B cell (primary cell): ENCODE results near the gene PER1. TPM values are rescaled to one million over a fixed set of nuclear protein-coding genes. Genes with fewer than 3 reads are reported as not detected.
A peak's percentile ranks its signal among the peaks of the same experiment; 100 is the strongest.

Source experiments
- ATAC-seq: fragments of 200-7000 bp; cut with Tn5 transposase; one replicate; pipeline ENCODE4 v1.10.0; 2021; ENCODE audit warnings: low read depth, mild to moderate bottlenecking, moderate number of reproducible peaks, moderate library complexity
- CTCF ChIA-PET: fragments of 350-600 bp; sonication (Branson Sonifier 250); formaldehyde crosslinking; loops from one replicate; lab custom pipeline; 2021; ENCODE audit warnings: antibody characterized with exemption, inconsistent platforms; lab: Charles Lee
- POLR2A ChIA-PET: fragments of 350-600 bp; sonication (Branson Sonifier 250); formaldehyde crosslinking; loops from one replicate; lab custom pipeline; 2021; ENCODE audit warnings: antibody characterized with exemption; lab: Charles Lee
- DNase-seq: peaks from one replicate; pipeline ENCODE4 v3.0.0; 2013
- H2AFZ ChIP-seq: 2 replicates; pipeline ENCODE4 v1.6.1; 2012; ENCODE audit warnings: mild to moderate bottlenecking, low read depth, low read length; ENCODE audit not compliant: insufficient read depth, poor library complexity, severe bottlenecking
- H3K27ac ChIP-seq, 2 donors: 1 replicate in 1 of 2; 2 replicates in 1 of 2; pipeline ENCODE4 v1.5.1; 2012 to 2013; ENCODE audit warnings: low read length in 2 of 2, mild to moderate bottlenecking in 2 of 2, moderate library complexity in 1 of 2
- H3K27me3 ChIP-seq, 4 experiments: fragments of 200-600 bp in 1 of 4; sonication (generic) in 1 of 4; replicated peaks in 1 of 4; 1 replicate in 2 of 4; 2 replicates in 2 of 4; pipeline versions ENCODE4 v1.6.1 to v1.7.0; 2013 to 2016; ENCODE audit warnings: low read length in 3 of 4, mild to moderate bottlenecking in 2 of 4, mixed read lengths in 1 of 4, moderate library complexity in 1 of 4; ENCODE audit not compliant: insufficient read depth in 4 of 4, control insufficient read depth in 3 of 4; ENCODE audit errors: control extremely low read depth in 1 of 4
- H3K36me3 ChIP-seq, 2 experiments: replicated peaks in 1 of 2; 1 replicate in 1 of 2; 2 replicates in 1 of 2; pipeline versions ENCODE4 v1.6.1 to v1.7.1; 2013; ENCODE audit warnings: low read length in 1 of 2; ENCODE audit not compliant: insufficient read depth in 2 of 2, control insufficient read depth in 1 of 2; ENCODE audit errors: control extremely low read depth in 1 of 2, extremely low read depth in 1 of 2
- H3K4me1 ChIP-seq, 2 donors: fragments of 200-600 bp in 1 of 2; sonication (generic) in 1 of 2; 1 replicate in 1 of 2; 2 replicates in 1 of 2; pipeline versions ENCODE4 v1.5.1 to v1.6.1; 2013 to 2017; ENCODE audit warnings: low read length in 2 of 2; ENCODE audit not compliant: control insufficient read depth in 2 of 2, insufficient read depth in 2 of 2
- H3K4me2 ChIP-seq: replicated peaks from 2 replicates; pipeline ENCODE3; 2012; ENCODE audit warnings: mild to moderate bottlenecking, low read depth, low read length; ENCODE audit not compliant: poor library complexity, severe bottlenecking
- H3K4me3 ChIP-seq, 5 experiments: fragments of 200-600 bp in 1 of 5; sonication (generic) in 1 of 5; 1 replicate in 3 of 5; 2 replicates in 2 of 5; pipeline versions ENCODE4 v1.5.1 to v1.7.0; 2011 to 2016; ENCODE audit warnings: low read length in 4 of 5, mild to moderate bottlenecking in 4 of 5, low read depth in 2 of 5, control low read depth in 1 of 5, moderate library complexity in 1 of 5; ENCODE audit not compliant: insufficient read depth in 1 of 5; ENCODE audit errors: control extremely low read depth in 1 of 5, extremely low read depth in 1 of 5
- H3K79me2 ChIP-seq: fragments of 200-600 bp; sonication (generic); one replicate; pipeline ENCODE4 v1.6.0; 2016; ENCODE audit warnings: low read length; ENCODE audit not compliant: control insufficient read depth, insufficient read depth
- H3K9ac ChIP-seq: fragments of 200-600 bp; sonication (generic); 2 replicates; pipeline ENCODE4 v1.6.1; 2017; ENCODE audit warnings: mild to moderate bottlenecking, low read length, moderate library complexity
- H3K9me3 ChIP-seq, 3 donors: one replicate each; pipeline versions ENCODE4 v1.6.1 to v1.7.1; 2013; ENCODE audit warnings: low read length in 2 of 3; ENCODE audit not compliant: control insufficient read depth in 2 of 3, insufficient read depth in 1 of 3; ENCODE audit errors: control extremely low read depth in 1 of 3
- H4K20me1 ChIP-seq: 2 replicates; pipeline ENCODE4 v1.6.0; 2012; ENCODE audit warnings: mild to moderate bottlenecking, low read length; ENCODE audit not compliant: insufficient read depth, control insufficient read depth, poor library complexity, severe bottlenecking
- H3K27ac Mint-ChIP-seq: one replicate; pipeline ENCODE4 v1.8.0; 2021; ENCODE audit warnings: mixed read lengths
- H3K27me3 Mint-ChIP-seq: one replicate; pipeline ENCODE4 v1.8.0; 2021; ENCODE audit warnings: mixed read lengths
- H3K4me1 Mint-ChIP-seq: one replicate; pipeline ENCODE4 v1.8.0; 2021; ENCODE audit warnings: mixed read lengths
- H3K4me3 Mint-ChIP-seq: one replicate; pipeline ENCODE4 v1.8.0; 2021; ENCODE audit warnings: mixed read lengths
- H3K9me3 Mint-ChIP-seq: one replicate; pipeline ENCODE4 v1.8.0; 2022; ENCODE audit warnings: mixed read lengths; ENCODE audit not compliant: insufficient read depth
- EZH2 ChIP-seq: IDR thresholded peaks from 2 replicates; pipeline ENCODE4 v1.6.1; 2012; ENCODE audit warnings: borderline replicate concordance, low read depth, mild to moderate bottlenecking, moderate library complexity, low read length; ENCODE audit not compliant: insufficient read depth, poor library complexity, severe bottlenecking
- whole genome bisulfite sequencing: methylation state at CpG from one replicate; pipeline ENCODE4 v1.1.5; 2013; ENCODE audit warnings: missing lambda C conversion rate; ENCODE audit not compliant: insufficient coverage; 5-methylcytosine and 5-hydroxymethylcytosine counted together
- intact Hi-C: fragments of 100-400 bp; cut with micrococcal nuclease; formaldehyde crosslinking; loops from one replicate; pipeline ENCODE4 v1.10.0; 2022
- polyA plus RNA-seq: library from polyadenylated mRNA; depleted of rRNA; stranded (reverse); fragments of >200 nt; gene quantifications from 2 replicates; pipeline ENCODE4 v1.2.3, GENCODE V29; 2012
- total RNA-seq, 2 donors: library from RNA; stranded (reverse); fragments of 120-200 nt in 1 of 2; gene quantifications; 1 replicate in 1 of 2; 2 replicates in 1 of 2; pipeline versions ENCODE4 v1.2.3 to v1.2.4, GENCODE V29; 2013 to 2022
- TF ChIP-seq, protein P1 (sequence below): fragments of 200-600 bp; IDR thresholded peaks from one replicate; pipeline ENCODE4 v1.8.0; 2022; ENCODE audit warnings: antibody characterized with exemption, mild to moderate bottlenecking

Gene PER1
- total and polyA plus RNA-seq, 2 donors (not counting 1 experiment from before 2014, with no cell fraction given): 120 to 176 TPM

DNA sequence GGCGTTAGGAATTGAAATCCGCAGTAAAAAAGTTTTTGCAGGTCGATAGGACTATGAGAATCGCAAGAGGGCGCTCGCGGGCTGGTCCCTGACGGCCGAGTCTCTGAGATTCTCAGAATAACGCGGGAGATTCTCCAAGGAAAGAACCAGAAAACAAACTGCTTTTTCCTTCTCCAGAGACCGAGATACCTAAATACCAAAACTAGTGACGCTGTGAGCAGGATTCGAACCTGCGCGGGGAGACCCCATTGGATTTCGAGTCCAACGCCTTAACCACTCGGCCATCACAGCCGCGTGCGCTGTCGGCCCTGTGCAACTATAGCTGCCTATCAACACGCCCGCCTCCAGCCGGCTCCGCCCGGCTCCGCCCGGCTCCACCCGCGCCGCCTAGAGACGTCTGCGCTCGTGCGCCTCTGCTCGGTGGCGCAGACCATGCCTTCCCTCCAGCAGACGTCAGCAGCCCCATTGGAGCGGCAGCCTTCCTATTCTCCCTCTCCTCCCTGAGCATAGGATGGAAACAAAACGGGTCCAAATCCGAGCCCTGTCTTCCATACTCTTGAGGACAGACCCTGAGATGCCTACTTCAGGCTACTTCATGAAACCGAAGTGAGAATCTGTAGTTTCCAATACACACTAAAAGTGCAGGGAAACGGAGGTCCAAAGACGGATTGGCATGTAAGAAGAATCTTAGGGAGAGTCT is 13.4 kb downstream of the PER1 start:
- no peak overlapping the region for H3K27ac Mint-ChIP-seq
- peak overlapping the region; percentile 14 for H2AFZ ChIP-seq
- peaks cover 7% of the 10 kb centered on the region for H4K20me1 ChIP-seq
- H3K4me3 Mint-ChIP-seq: no peak overlapping the region
- peaks cover 10 to 20% of the 10 kb centered on the region in 2 donors for H3K4me1 ChIP-seq
- CTCF ChIA-PET: interaction anchor here (1.1 to 7.2 kb wide), 22 partner anchors 9 to 162 kb away, joined by 3 to 86 read pairs (median 8); partner anchors contain the start of genes ALOXE3, HES7, PER1 and SLC25A35
- ATAC-seq (peak; percentile 96), DNase-seq (peak; percentile 98)
- H3K79me2 ChIP-seq: no peaks in the 10 kb centered on the region
- H3K27me3 ChIP-seq: no peaks in the 10 kb centered on the region
- H3K36me3 ChIP-seq: peaks cover 0 to 28% of the 10 kb centered on the region in 2 experiments
- TF ChIP-seq, protein P1, sequence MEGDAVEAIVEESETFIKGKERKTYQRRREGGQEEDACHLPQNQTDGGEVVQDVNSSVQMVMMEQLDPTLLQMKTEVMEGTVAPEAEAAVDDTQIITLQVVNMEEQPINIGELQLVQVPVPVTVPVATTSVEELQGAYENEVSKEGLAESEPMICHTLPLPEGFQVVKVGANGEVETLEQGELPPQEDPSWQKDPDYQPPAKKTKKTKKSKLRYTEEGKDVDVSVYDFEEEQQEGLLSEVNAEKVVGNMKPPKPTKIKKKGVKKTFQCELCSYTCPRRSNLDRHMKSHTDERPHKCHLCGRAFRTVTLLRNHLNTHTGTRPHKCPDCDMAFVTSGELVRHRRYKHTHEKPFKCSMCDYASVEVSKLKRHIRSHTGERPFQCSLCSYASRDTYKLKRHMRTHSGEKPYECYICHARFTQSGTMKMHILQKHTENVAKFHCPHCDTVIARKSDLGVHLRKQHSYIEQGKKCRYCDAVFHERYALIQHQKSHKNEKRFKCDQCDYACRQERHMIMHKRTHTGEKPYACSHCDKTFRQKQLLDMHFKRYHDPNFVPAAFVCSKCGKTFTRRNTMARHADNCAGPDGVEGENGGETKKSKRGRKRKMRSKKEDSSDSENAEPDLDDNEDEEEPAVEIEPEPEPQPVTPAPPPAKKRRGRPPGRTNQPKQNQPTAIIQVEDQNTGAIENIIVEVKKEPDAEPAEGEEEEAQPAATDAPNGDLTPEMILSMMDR: peak; percentile 94
- no peak for TF ChIP-seq EZH2
- H3K9me3 ChIP-seq: no peaks in the 10 kb centered on the region
- H3K9ac ChIP-seq: peak overlapping the region; percentile 65
- H3K9me3 Mint-ChIP-seq: no peaks in the 10 kb centered on the region
- under 1% methylated on average over 43 of the region's 46 CpGs for WGBS
- H3K27me3 Mint-ChIP-seq: no peaks in the 10 kb centered on the region
- POLR2A ChIA-PET: interaction anchor here (0.6 to 2.8 kb wide), 19 partner anchors 9 to 1086 kb away, joined by 3 to 36 read pairs (median 6); partner anchors contain the start of genes BORCS6, CTC1, HES7 and PER1
- H3K4me1 Mint-ChIP-seq: peaks cover 2% of the 10 kb centered on the region
- intact Hi-C loops: loop anchor here (1.0 kb wide), 10 partner anchors 12 to 161 kb away; partner anchors contain the start of genes PFAS and SLC25A35
- peak overlapping the region; percentile 84 to 98 for H3K27ac ChIP-seq
- H3K4me2 ChIP-seq: peak overlapping the region; percentile 70
- peak overlapping the region; percentile 62 to 84 (median 72) for H3K4me3 ChIP-seq

DNA sequence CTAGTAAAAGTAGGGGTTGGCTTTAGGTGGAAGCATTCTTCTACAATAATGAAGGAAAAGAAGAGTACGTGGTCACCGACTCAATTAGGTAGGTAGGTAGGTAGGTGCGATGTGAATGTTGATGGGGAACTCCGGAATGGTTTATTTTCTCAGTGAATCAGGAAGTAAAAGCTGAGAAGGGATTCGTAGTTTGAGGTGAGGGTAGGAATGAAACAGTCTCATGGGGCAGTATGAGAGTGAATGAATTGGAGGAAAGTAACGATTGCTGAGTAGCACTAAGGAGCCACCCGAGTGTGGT is 13.9 kb downstream of the PER1 start:
- Histone ChIP-seq H2AFZ (peak overlapping the region; percentile 14), H3K4me3 (peak overlapping the region; percentile 40 to 84 (median 63)), H3K9me3 (no peaks in the 10 kb centered on the region), H3K4me2 (peak overlapping the region; percentile 70), H3K4me1 (peaks cover 10 to 20% of the 10 kb centered on the region in 2 donors), H3K27me3 (no peaks in the 10 kb centered on the region), H3K9ac (peak overlapping the region; percentile 65), H4K20me1 (peaks cover 7% of the 10 kb centered on the region), H3K79me2 (no peaks in the 10 kb centered on the region), H3K27ac (peak overlapping the region; percentile 84 to 98), H3K36me3 (peaks cover 0 to 23% of the 10 kb centered on the region in 2 experiments)
- intact Hi-C loops: loop anchor here (1.0 kb wide), 6 partner anchors 12 to 162 kb away; no protein-coding TSS in a partner anchor
- ChIA-PET CTCF (interaction anchor here (0.7 to 7.2 kb wide), 26 partner anchors 9 to 162 kb away, joined by 3 to 86 read pairs (median 6); partner anchors contain the start of genes ALOXE3, HES7, PER1 and SLC25A35), POLR2A (interaction anchor here (0.6 to 2.8 kb wide), 15 partner anchors 10 to 487 kb away, joined by 3 to 36 read pairs (median 7); partner anchors contain the start of genes BORCS6, CTC1, HES7 and PER1)
- DNase-seq (no peak), ATAC-seq (no peak)
- no peak for TF ChIP-seq EZH2
- TF ChIP-seq, protein P1: no peak
- Mint-ChIP-seq H3K27me3 (no peaks in the 10 kb centered on the region), H3K27ac (no peak overlapping the region), H3K4me3 (no peak overlapping the region), H3K9me3 (no peaks in the 10 kb centered on the region), H3K4me1 (peaks cover 2% of the 10 kb centered on the region)
- 0% methylated on average over 7 of the region's 7 CpGs for WGBS
